ENCODE data around the gene SPRR1B.

SPRR1B gene

GRCh38 chr1:153024413-153024812 lies 6.6 kb upstream of the SPRR1B start:
- Histone ChIP-seq H3K9ac (ENCODE audit: low read length) (no peak overlapping the region), H3K79me2 (ENCODE audit: low read length) (no peaks in the 10 kb centered on the region), H3K4me1 (ENCODE audit: low read length) (peaks cover 16% of the 10 kb centered on the region), H3K9me3 (ENCODE audit: insufficient read depth, low read length) (peaks cover 4% of the 10 kb centered on the region; the same call in 1 of the 2 replicates), H4K20me1 (ENCODE audit: insufficient read depth, low read length) (peaks cover 2% of the 10 kb centered on the region; the same call in 1 of the 2 replicates), H3K36me3 (replicated peaks; ENCODE audit: low read depth, low read length) (no peaks in the 10 kb centered on the region), H3K27me3 (ENCODE audit: low read depth, low read length) (peaks cover 77% of the 10 kb centered on the region), H3K4me3 (ENCODE audit: low read length) (no peak overlapping the region), H2AFZ (ENCODE audit: low read depth, low read length) (no peak overlapping the region), H3K4me2 (ENCODE audit: low read length) (no peak overlapping the region), H3K27ac (ENCODE audit: low read length) (no peak overlapping the region)
- TF ChIP-seq CTCF (IDR thresholded peaks at IDR 0.05; ENCODE audit: low read depth, low read length) = no peak
- TF ChIP-seq EZH2phosphoT487 (IDR thresholded peaks at IDR 0.05; ENCODE audit: low read depth) = no peak

- Histone ChIP-seq H3K9me3 (ENCODE audit: insufficient read depth, low read length) (peaks cover 4% of the 10 kb centered on the region; the same call in 1 of the 2 replicates), H3K4me2 (ENCODE audit: low read length) (no peak overlapping the region), H3K4me3 (ENCODE audit: low read length) (no peak overlapping the region), H3K36me3 (replicated peaks; ENCODE audit: low read depth, low read length) (no peaks in the 10 kb centered on the region), H3K4me1 (ENCODE audit: low read length) (peaks cover 16% of the 10 kb centered on the region), H3K79me2 (ENCODE audit: low read length) (no peaks in the 10 kb centered on the region), H4K20me1 (ENCODE audit: insufficient read depth, low read length) (peaks cover 3% of the 10 kb centered on the region; the same call in 1 of the 2 replicates), H3K27ac (ENCODE audit: low read length) (no peak overlapping the region), H2AFZ (ENCODE audit: low read depth, low read length) (no peak overlapping the region), H3K9ac (ENCODE audit: low read length) (no peak overlapping the region), H3K27me3 (ENCODE audit: low read depth, low read length) (peaks cover 82% of the 10 kb centered on the region)
- TF ChIP-seq EZH2phosphoT487 (IDR thresholded peaks at IDR 0.05; ENCODE audit: low read depth) = no peak
- no peak for TF ChIP-seq CTCF (IDR thresholded peaks at IDR 0.05; ENCODE audit: low read depth, low read length)
Observed at GRCh38 chr1:153025797-153026196, 5.2 kb upstream of the SPRR1B start.

GRCh38 chr1:153028766-153029165 lies 2.2 kb upstream of the SPRR1B start:
- H3K79me2 ChIP-seq (ENCODE audit: low read length) = no peaks in the 10 kb centered on the region
- H3K4me1 ChIP-seq (ENCODE audit: low read length) = peaks cover 26% of the 10 kb centered on the region
- no peak overlapping the region for H3K27ac ChIP-seq (ENCODE audit: low read length)
- peaks cover 20% of the 10 kb centered on the region for H4K20me1 ChIP-seq (ENCODE audit: insufficient read depth, low read length)
- H2AFZ ChIP-seq (ENCODE audit: low read depth, low read length) = no peak overlapping the region
- no peak overlapping the region for H3K4me2 ChIP-seq (ENCODE audit: low read length)
- no peak for TF ChIP-seq EZH2phosphoT487 (IDR thresholded peaks at IDR 0.05; ENCODE audit: low read depth)
- TF ChIP-seq CTCF (IDR thresholded peaks at IDR 0.05; ENCODE audit: low read depth, low read length) = no peak
- peaks cover 4% of the 10 kb centered on the region; the same call in 1 of the 2 replicates for H3K9me3 ChIP-seq (ENCODE audit: insufficient read depth, low read length)
- H3K27me3 ChIP-seq (ENCODE audit: low read depth, low read length) = peaks cover 85% of the 10 kb centered on the region
- no peaks in the 10 kb centered on the region for H3K36me3 ChIP-seq (replicated peaks; ENCODE audit: low read depth, low read length)
- no peak overlapping the region for H3K9ac ChIP-seq (ENCODE audit: low read length)
- no peak overlapping the region for H3K4me3 ChIP-seq (ENCODE audit: low read length)

GRCh38 chr1:153032073-153032472 lies 1.1 kb downstream of the SPRR1B start:
- no peak for TF ChIP-seq CTCF (IDR thresholded peaks at IDR 0.05; ENCODE audit: low read depth, low read length)
- 0 out of 2 replicates have a peak, but pooled peaks have one; percentile 39 for TF ChIP-seq EZH2phosphoT487 (IDR thresholded peaks at IDR 0.05; ENCODE audit: low read depth)

More at GRCh38 chr1:153032073-153032472, 1.1 kb downstream of the SPRR1B start:
- H3K4me1 ChIP-seq (ENCODE audit: low read length) = peaks cover 27% of the 10 kb centered on the region
- H3K9me3 ChIP-seq (ENCODE audit: insufficient read depth, low read length) = peaks cover 4% of the 10 kb centered on the region; the same call in 1 of the 2 replicates
- H2AFZ ChIP-seq (ENCODE audit: low read depth, low read length) = no peak overlapping the region
- H3K79me2 ChIP-seq (ENCODE audit: low read length) = no peaks in the 10 kb centered on the region
- H3K27me3 ChIP-seq (ENCODE audit: low read depth, low read length) = peaks cover 87% of the 10 kb centered on the region
- H3K27ac ChIP-seq (ENCODE audit: low read length) = no peak overlapping the region; the same call in 1 of the 2 replicates
- H3K4me2 ChIP-seq (ENCODE audit: low read length) = peak overlapping the region; percentile 68
- H3K9ac ChIP-seq (ENCODE audit: low read length) = no peak overlapping the region
- peaks cover 20% of the 10 kb centered on the region for H4K20me1 ChIP-seq (ENCODE audit: insufficient read depth, low read length)
- no peaks in the 10 kb centered on the region for H3K36me3 ChIP-seq (replicated peaks; ENCODE audit: low read depth, low read length)
- no peak overlapping the region for H3K4me3 ChIP-seq (ENCODE audit: low read length)

All from OCI-LY3 (cell line).